Mesenchymal stem cell (in vitro differentiated cells and primary cell): Measurements from ENCODE around the gene NKAIN2.

Experiments used
- DNase-seq: peaks from one replicate; pipeline ENCODE4 v3.0.0-alpha.2; 2013
- H2AFZ ChIP-seq: one replicate; pipeline ENCODE4 v1.6.1; 2013; ENCODE audit warnings: low read depth, mild to moderate bottlenecking, control low read depth, inconsistent platforms, low read length, moderate library complexity
- H2AK5ac ChIP-seq: 2 replicates; pipeline ENCODE4 v1.6.1; 2013; ENCODE audit warnings: low read length, moderate library complexity, mild to moderate bottlenecking, inconsistent platforms; ENCODE audit not compliant: severe bottlenecking
- H2BK120ac ChIP-seq: one replicate; pipeline ENCODE4 v1.6.1; 2013; ENCODE audit warnings: low read depth, mild to moderate bottlenecking, inconsistent platforms, low read length, moderate library complexity
- H2BK12ac ChIP-seq, 2 experiments: one replicate each; pipeline ENCODE4 v1.6.1; 2013; ENCODE audit warnings: inconsistent platforms in 2 of 2, low read length in 2 of 2, mild to moderate bottlenecking in 2 of 2, moderate library complexity in 2 of 2, control low read depth in 1 of 2
- H2BK15ac ChIP-seq: one replicate; pipeline ENCODE4 v1.6.1; 2013; ENCODE audit warnings: mild to moderate bottlenecking, low read depth, inconsistent platforms; ENCODE audit not compliant: poor library complexity, severe bottlenecking
- H2BK5ac ChIP-seq: 2 replicates; pipeline ENCODE4 v1.6.1; 2013; ENCODE audit warnings: low read depth, mild to moderate bottlenecking, low read length, control low read depth, inconsistent platforms; ENCODE audit not compliant: poor library complexity, severe bottlenecking
- H3K14ac ChIP-seq, 2 experiments: one replicate each; pipeline ENCODE4 v1.6.1; 2013; ENCODE audit warnings: inconsistent platforms in 2 of 2, low read length in 2 of 2, control low read depth in 1 of 2, mild to moderate bottlenecking in 1 of 2, moderate library complexity in 1 of 2
- H3K18ac ChIP-seq, 2 experiments: one replicate each; pipeline ENCODE4 v1.6.1; 2013; ENCODE audit warnings: inconsistent platforms in 2 of 2, low read length in 2 of 2, control low read depth in 1 of 2, low read depth in 1 of 2, mild to moderate bottlenecking in 1 of 2
- H3K23ac ChIP-seq, 2 experiments: one replicate each; pipeline ENCODE4 v1.6.1; 2013; ENCODE audit warnings: inconsistent platforms in 2 of 2, low read length in 2 of 2, mild to moderate bottlenecking in 2 of 2, moderate library complexity in 2 of 2, control low read depth in 1 of 2
- H3K27ac ChIP-seq: 2 replicates; pipeline ENCODE4 v1.5.1; 2013; ENCODE audit warnings: mild to moderate bottlenecking, moderate library complexity, low read length, control low read depth, inconsistent platforms; ENCODE audit not compliant: poor library complexity, severe bottlenecking
- H3K27me3 ChIP-seq, 2 experiments: 2 replicates each; pipeline versions ENCODE4 v1.6.1 to v1.7.0; 2013; ENCODE audit warnings: low read length in 2 of 2, mild to moderate bottlenecking in 2 of 2, moderate library complexity in 2 of 2, control low read depth in 1 of 2, inconsistent platforms in 1 of 2; ENCODE audit not compliant: control insufficient read depth in 1 of 2, insufficient read depth in 1 of 2
- H3K36me3 ChIP-seq, 2 experiments: 2 replicates each; pipeline versions ENCODE4 v1.6.1 to v1.7.0; 2013; ENCODE audit warnings: low read length in 2 of 2, control low read depth in 1 of 2, inconsistent platforms in 1 of 2, low read depth in 1 of 2, mild to moderate bottlenecking in 1 of 2; ENCODE audit not compliant: insufficient read depth in 2 of 2, control insufficient read depth in 1 of 2
- H3K4ac ChIP-seq, 2 experiments: one replicate each; pipeline ENCODE4 v1.6.1; 2013; ENCODE audit warnings: inconsistent platforms in 2 of 2, low read length in 2 of 2, mild to moderate bottlenecking in 2 of 2, moderate library complexity in 2 of 2, control low read depth in 1 of 2, low read depth in 1 of 2
- H3K4me1 ChIP-seq: 2 replicates; pipeline ENCODE4 v1.6.1; 2013; ENCODE audit warnings: low read depth, low read length, control low read depth; ENCODE audit not compliant: control insufficient read depth, insufficient read depth
- H3K4me2 ChIP-seq: 2 replicates; pipeline ENCODE4 v1.6.1; 2013; ENCODE audit warnings: low read length, mild to moderate bottlenecking, inconsistent platforms; ENCODE audit not compliant: poor library complexity, severe bottlenecking
- H3K4me3 ChIP-seq, 2 experiments: 2 replicates each; pipeline versions ENCODE4 v1.5.1 to v1.7.0; 2013; ENCODE audit warnings: low read length in 2 of 2, mild to moderate bottlenecking in 2 of 2, control low read depth in 1 of 2, low read depth in 1 of 2; ENCODE audit not compliant: insufficient read depth in 1 of 2
- H3K79me1 ChIP-seq: replicated peaks from 2 replicates; pipeline ENCODE4 v1.6.1; 2013; ENCODE audit warnings: mild to moderate bottlenecking, control low read depth, low read length, inconsistent platforms; ENCODE audit not compliant: poor library complexity, severe bottlenecking
- H3K9ac ChIP-seq: 2 replicates; pipeline ENCODE4 v1.7.0; 2013; ENCODE audit warnings: mild to moderate bottlenecking, low read length, moderate library complexity
- H3K9me3 ChIP-seq: 2 replicates; pipeline ENCODE4 v1.7.0; 2013; ENCODE audit warnings: mild to moderate bottlenecking, low read length; ENCODE audit not compliant: control insufficient read depth
- H4K8ac ChIP-seq: one replicate; pipeline ENCODE4 v1.6.1; 2013; ENCODE audit warnings: inconsistent platforms, mild to moderate bottlenecking, low read length, moderate library complexity
- H4K91ac ChIP-seq: one replicate; pipeline ENCODE4 v1.6.1; 2013; ENCODE audit warnings: mild to moderate bottlenecking, low read length, inconsistent platforms
- WGBS: methylation state at CpG from one replicate; pipeline ENCODE4 v1.1.7; 2013; ENCODE audit warnings: mixed read lengths; 5-methylcytosine and 5-hydroxymethylcytosine counted together

NKAIN2 gene

DNA sequence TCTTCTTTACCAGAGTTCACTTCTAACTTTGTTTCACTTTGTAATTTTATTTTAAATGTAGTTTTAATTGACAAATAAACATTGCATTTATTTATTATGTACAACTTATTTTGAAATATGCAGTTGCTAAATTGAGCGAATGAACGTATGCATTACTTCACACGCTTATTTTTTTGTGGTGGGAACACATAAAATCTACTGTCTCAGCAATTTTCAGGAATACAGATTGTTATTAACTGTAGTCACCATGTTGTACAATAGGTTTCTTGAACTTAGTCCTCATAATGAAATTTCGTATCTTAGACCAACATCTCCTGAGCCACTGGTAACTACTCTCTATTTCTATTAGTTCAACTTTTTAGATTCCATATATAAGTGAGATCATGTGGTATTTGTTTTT is 46.9 kb downstream of the NKAIN2 start:
- Histone ChIP-seq H3K79me1 (no peaks in the 10 kb centered on the region), H2BK120ac (no peak overlapping the region), H3K4me3 (no peak overlapping the region), H4K8ac (no peak overlapping the region), H3K4ac (no peak overlapping the region), H3K9me3 (peaks cover 11% of the 10 kb centered on the region), H2BK15ac (no peak overlapping the region), H3K14ac (no peak overlapping the region), H3K27me3 (no peaks in the 10 kb centered on the region), H3K9ac (no peak overlapping the region), H2BK12ac (no peak overlapping the region), H3K36me3 (no peaks in the 10 kb centered on the region), H3K23ac (no peak overlapping the region), H2AFZ (no peak overlapping the region), H2BK5ac (no peak overlapping the region), H4K91ac (no peak overlapping the region), H3K4me2 (no peak overlapping the region), H2AK5ac (no peak overlapping the region), H3K27ac (no peak overlapping the region), H3K4me1 (no peaks in the 10 kb centered on the region), H3K18ac (no peak overlapping the region)
- DNase-seq: no peak
- WGBS: no CpG with 5 or more reads among the region's 4 CpGs

DNA sequence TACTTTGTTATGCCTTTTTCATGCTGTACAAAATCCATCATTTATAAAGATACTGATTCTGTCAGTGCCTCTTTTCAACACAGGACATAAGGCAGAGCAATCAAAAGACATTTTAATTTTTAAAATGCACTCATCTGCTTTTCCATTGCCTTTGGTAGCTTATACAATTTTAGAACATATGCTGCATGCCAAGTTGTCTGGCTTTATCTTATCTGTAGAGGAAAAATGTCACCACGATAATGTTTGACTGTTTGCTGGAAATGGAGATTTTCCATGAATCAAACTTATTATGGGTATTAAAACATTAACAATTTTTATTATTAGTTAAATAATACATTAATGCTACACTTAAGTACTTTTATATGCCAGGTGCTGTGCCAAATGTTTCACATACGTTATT is 50.5 kb downstream of the NKAIN2 start:
- Histone ChIP-seq H2BK120ac (no peak overlapping the region), H3K36me3 (no peaks in the 10 kb centered on the region), H3K27ac (no peak overlapping the region), H3K4me1 (no peaks in the 10 kb centered on the region), H2BK15ac (no peak overlapping the region), H3K4me2 (no peak overlapping the region), H3K23ac (no peak overlapping the region), H3K27me3 (no peaks in the 10 kb centered on the region), H4K91ac (no peak overlapping the region), H3K9me3 (no peaks in the 10 kb centered on the region), H2BK5ac (no peak overlapping the region), H2AK5ac (no peak overlapping the region), H3K18ac (no peak overlapping the region), H3K4me3 (no peak overlapping the region), H4K8ac (no peak overlapping the region), H3K9ac (no peak overlapping the region), H3K4ac (no peak overlapping the region), H2BK12ac (no peak overlapping the region), H3K79me1 (no peaks in the 10 kb centered on the region), H2AFZ (no peak overlapping the region), H3K14ac (no peak overlapping the region)
- 100% methylated on average over 1 of the region's 2 CpGs for WGBS
- DNase-seq: no peak

DNA sequence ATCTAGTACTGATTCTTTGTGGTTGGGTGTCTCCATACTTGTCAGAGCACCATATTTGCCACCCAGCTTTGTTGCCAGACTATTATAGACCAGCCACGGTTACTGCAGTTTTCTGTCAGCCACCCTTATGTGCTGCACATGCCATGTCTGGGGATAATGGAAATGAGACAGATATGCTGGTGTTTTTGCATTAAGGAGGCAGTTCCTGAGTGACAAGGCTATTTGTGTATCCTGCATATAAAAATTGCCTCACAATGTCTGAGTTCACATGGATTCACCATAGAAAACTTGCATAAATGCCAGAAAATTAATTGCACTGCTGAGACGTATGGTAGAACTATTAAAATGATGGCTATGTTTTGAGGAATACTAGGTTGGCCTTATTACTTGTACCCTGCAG is 51.8 kb downstream of the NKAIN2 start:
- H2BK5ac ChIP-seq: no peak overlapping the region
- H3K4ac ChIP-seq: no peak overlapping the region
- 92% methylated on average over 2 of the region's 2 CpGs for WGBS
- no peak overlapping the region for H3K23ac ChIP-seq
- H3K4me2 ChIP-seq: no peak overlapping the region
- no peak overlapping the region for H4K8ac ChIP-seq
- H3K14ac ChIP-seq: no peak overlapping the region
- no peak overlapping the region for H2BK15ac ChIP-seq
- H3K27ac ChIP-seq: no peak overlapping the region
- H3K9me3 ChIP-seq: no peaks in the 10 kb centered on the region
- H2BK12ac ChIP-seq: no peak overlapping the region
- no peak overlapping the region for H2BK120ac ChIP-seq
- no peaks in the 10 kb centered on the region for H3K4me1 ChIP-seq
- H2AK5ac ChIP-seq: no peak overlapping the region
- H3K9ac ChIP-seq: no peak overlapping the region
- H3K36me3 ChIP-seq: no peaks in the 10 kb centered on the region
- H3K79me1 ChIP-seq: no peaks in the 10 kb centered on the region
- no peak for DNase-seq
- no peak overlapping the region for H2AFZ ChIP-seq
- no peak overlapping the region for H4K91ac ChIP-seq
- no peak overlapping the region for H3K4me3 ChIP-seq
- H3K18ac ChIP-seq: no peak overlapping the region
- no peaks in the 10 kb centered on the region for H3K27me3 ChIP-seq

DNA sequence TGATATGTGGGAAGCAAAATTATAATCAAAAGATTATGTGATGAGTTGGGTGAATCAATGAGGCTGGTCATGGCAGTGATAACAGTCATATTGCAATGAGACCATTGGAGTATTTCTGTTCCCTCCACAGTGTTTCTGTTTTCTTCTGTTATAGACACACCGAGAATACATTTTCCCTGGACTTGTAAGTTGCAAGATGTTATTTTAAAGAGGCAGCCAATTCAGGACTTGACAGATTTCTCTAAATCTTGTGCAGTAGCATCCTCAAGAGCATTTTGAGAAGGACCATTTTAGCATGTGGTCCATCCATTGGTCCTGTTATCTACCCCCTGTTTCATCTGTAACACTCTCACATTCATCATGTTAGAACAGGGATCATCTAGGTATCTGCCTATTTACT is 55.6 kb downstream of the NKAIN2 start:
- Histone ChIP-seq H2BK12ac (no peak overlapping the region), H2BK15ac (no peak overlapping the region), H3K23ac (no peak overlapping the region), H3K4ac (no peak overlapping the region), H2AFZ (no peak overlapping the region), H3K27me3 (no peaks in the 10 kb centered on the region), H3K14ac (no peak overlapping the region), H3K4me2 (no peak overlapping the region), H3K79me1 (no peaks in the 10 kb centered on the region), H3K9ac (no peak overlapping the region), H2BK5ac (no peak overlapping the region), H3K27ac (no peak overlapping the region), H3K4me1 (no peaks in the 10 kb centered on the region), H2BK120ac (no peak overlapping the region), H4K8ac (no peak overlapping the region), H3K18ac (no peak overlapping the region), H3K4me3 (no peak overlapping the region), H2AK5ac (no peak overlapping the region), H3K9me3 (no peaks in the 10 kb centered on the region), H4K91ac (no peak overlapping the region), H3K36me3 (no peaks in the 10 kb centered on the region)
- DNase-seq: no peak
- 100% methylated on average over 1 of the region's 1 CpG for WGBS
